ENCODE measurements around the gene TIMP3. TPM values are rescaled to one million over a fixed set of nuclear protein-coding genes. Genes with fewer than 3 reads are reported as not detected.

Gene TIMP3
- total and polyA plus RNA-seq, 2 donors (not counting 1 experiment from before 2014, with no cell fraction given) = not detected

- no peaks in the 10 kb centered on the region for H3K79me2 ChIP-seq (ENCODE audit: control insufficient read depth, insufficient read depth, low read length)
- H3K27ac ChIP-seq (ENCODE audit: low read length in 2 of 2) = no peak overlapping the region
- no peak overlapping the region for H3K4me3 ChIP-seq (ENCODE audit: control extremely low read depth in 1 of 5, extremely low read depth in 1 of 5, insufficient read depth in 1 of 5, low read depth in 2 of 5, low read length in 4 of 5)
- ATAC-seq (ENCODE audit: low read depth) (no peak), DNase-seq (no peak)
- Mint-ChIP-seq H3K27ac (no peak overlapping the region), H3K4me3 (no peak overlapping the region), H3K27me3 (peaks cover 7% of the 10 kb centered on the region), H3K9me3 (ENCODE audit: insufficient read depth) (no peaks in the 10 kb centered on the region), H3K4me1 (peaks cover 4% of the 10 kb centered on the region)
- no peaks in the 10 kb centered on the region for H3K9me3 ChIP-seq (ENCODE audit: control extremely low read depth in 1 of 3, control insufficient read depth in 2 of 3, insufficient read depth in 1 of 3, low read length in 2 of 3)
- POLR2A ChIA-PET = no interaction called here
- CTCF ChIA-PET = interaction anchor here (1.1 kb wide), 1 partner anchor 297 kb away, joined by 7 read pairs; no protein-coding TSS in a partner anchor
- TF ChIP-seq EZH2 (IDR thresholded peaks at IDR 0.05; ENCODE audit: borderline replicate concordance, insufficient read depth, low read depth, low read length, poor library complexity, severe bottlenecking) = no peak
- TF ChIP-seq, protein P1, sequence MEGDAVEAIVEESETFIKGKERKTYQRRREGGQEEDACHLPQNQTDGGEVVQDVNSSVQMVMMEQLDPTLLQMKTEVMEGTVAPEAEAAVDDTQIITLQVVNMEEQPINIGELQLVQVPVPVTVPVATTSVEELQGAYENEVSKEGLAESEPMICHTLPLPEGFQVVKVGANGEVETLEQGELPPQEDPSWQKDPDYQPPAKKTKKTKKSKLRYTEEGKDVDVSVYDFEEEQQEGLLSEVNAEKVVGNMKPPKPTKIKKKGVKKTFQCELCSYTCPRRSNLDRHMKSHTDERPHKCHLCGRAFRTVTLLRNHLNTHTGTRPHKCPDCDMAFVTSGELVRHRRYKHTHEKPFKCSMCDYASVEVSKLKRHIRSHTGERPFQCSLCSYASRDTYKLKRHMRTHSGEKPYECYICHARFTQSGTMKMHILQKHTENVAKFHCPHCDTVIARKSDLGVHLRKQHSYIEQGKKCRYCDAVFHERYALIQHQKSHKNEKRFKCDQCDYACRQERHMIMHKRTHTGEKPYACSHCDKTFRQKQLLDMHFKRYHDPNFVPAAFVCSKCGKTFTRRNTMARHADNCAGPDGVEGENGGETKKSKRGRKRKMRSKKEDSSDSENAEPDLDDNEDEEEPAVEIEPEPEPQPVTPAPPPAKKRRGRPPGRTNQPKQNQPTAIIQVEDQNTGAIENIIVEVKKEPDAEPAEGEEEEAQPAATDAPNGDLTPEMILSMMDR (IDR thresholded peaks at IDR 0.05) = no peak
- no peak overlapping the region for H2AFZ ChIP-seq (ENCODE audit: insufficient read depth, low read depth, low read length, poor library complexity, severe bottlenecking)
- no peak overlapping the region for H3K4me2 ChIP-seq (replicated peaks; ENCODE audit: low read depth, low read length, poor library complexity, severe bottlenecking)
- no peaks in the 10 kb centered on the region for H3K27me3 ChIP-seq (replicated peaks in 1 of 4; ENCODE audit: control extremely low read depth in 1 of 4, control insufficient read depth in 3 of 4, insufficient read depth in 4 of 4, low read length in 3 of 4)
- intact Hi-C loops (cut with micrococcal nuclease) = no loop called here
- H4K20me1 ChIP-seq (ENCODE audit: control insufficient read depth, insufficient read depth, low read length, poor library complexity, severe bottlenecking) = no peaks in the 10 kb centered on the region
- no peaks in the 10 kb centered on the region for H3K4me1 ChIP-seq (ENCODE audit: control insufficient read depth in 2 of 2, insufficient read depth in 2 of 2, low read length in 2 of 2)
- H3K36me3 ChIP-seq (replicated peaks in 1 of 2; ENCODE audit: control extremely low read depth in 1 of 2, control insufficient read depth in 1 of 2, extremely low read depth in 1 of 2, insufficient read depth in 2 of 2, low read length in 1 of 2) = no peaks in the 10 kb centered on the region
- WGBS (ENCODE audit: insufficient coverage) = no CpG with 5 or more reads among the region's 5 CpGs
- H3K9ac ChIP-seq (ENCODE audit: low read length) = no peak overlapping the region
These were observed 27.1 kb downstream of the TIMP3 start for GRCh38 chr22:32828561-32828960.

GRCh38 chr22:32829451-32829851 is 27.9 kb downstream of the TIMP3 start:
- Histone ChIP-seq H4K20me1 (ENCODE audit: control insufficient read depth, insufficient read depth, low read length, poor library complexity, severe bottlenecking) (no peaks in the 10 kb centered on the region), H3K4me2 (replicated peaks; ENCODE audit: low read depth, low read length, poor library complexity, severe bottlenecking) (no peak overlapping the region), H3K27ac (ENCODE audit: low read length in 2 of 2) (no peak overlapping the region), H2AFZ (ENCODE audit: insufficient read depth, low read depth, low read length, poor library complexity, severe bottlenecking) (no peak overlapping the region), H3K9ac (ENCODE audit: low read length) (no peak overlapping the region), H3K4me3 (ENCODE audit: control extremely low read depth in 1 of 5, extremely low read depth in 1 of 5, insufficient read depth in 1 of 5, low read depth in 2 of 5, low read length in 4 of 5) (no peak overlapping the region), H3K9me3 (ENCODE audit: control extremely low read depth in 1 of 3, control insufficient read depth in 2 of 3, insufficient read depth in 1 of 3, low read length in 2 of 3) (no peaks in the 10 kb centered on the region), H3K4me1 (ENCODE audit: control insufficient read depth in 2 of 2, insufficient read depth in 2 of 2, low read length in 2 of 2) (no peaks in the 10 kb centered on the region), H3K79me2 (ENCODE audit: control insufficient read depth, insufficient read depth, low read length) (no peaks in the 10 kb centered on the region), H3K36me3 (replicated peaks in 1 of 2; ENCODE audit: control extremely low read depth in 1 of 2, control insufficient read depth in 1 of 2, extremely low read depth in 1 of 2, insufficient read depth in 2 of 2, low read length in 1 of 2) (no peaks in the 10 kb centered on the region), H3K27me3 (replicated peaks in 1 of 4; ENCODE audit: control extremely low read depth in 1 of 4, control insufficient read depth in 3 of 4, insufficient read depth in 4 of 4, low read length in 3 of 4) (no peaks in the 10 kb centered on the region)
- Mint-ChIP-seq H3K4me1 (peaks cover 4% of the 10 kb centered on the region), H3K27ac (no peak overlapping the region), H3K27me3 (peaks cover 7% of the 10 kb centered on the region), H3K9me3 (ENCODE audit: insufficient read depth) (no peaks in the 10 kb centered on the region), H3K4me3 (no peak overlapping the region)
- 93% methylated on average over 10 of the region's 10 CpGs for WGBS (ENCODE audit: insufficient coverage)
- ChIA-PET POLR2A (no interaction called here), CTCF (interaction anchor here (1.1 kb wide), 1 partner anchor 298 kb away, joined by 7 read pairs; no protein-coding TSS in a partner anchor)
- DNase-seq (no peak), ATAC-seq (ENCODE audit: low read depth) (no peak)
- intact Hi-C loops (cut with micrococcal nuclease) = no loop called here
- no peak for TF ChIP-seq EZH2 (IDR thresholded peaks at IDR 0.05; ENCODE audit: borderline replicate concordance, insufficient read depth, low read depth, low read length, poor library complexity, severe bottlenecking)
- TF ChIP-seq, protein P1 (IDR thresholded peaks at IDR 0.05) = no peak

All from B cell (primary cell).